CD4-positive, alpha-beta T cell treated with Interleukin-12 subunit alpha and Interleukin-12 subunit beta, for 1 hour (primary cell): ENCODE data around the gene PRKCA.

Source experiments
- DNase-seq: peaks from one replicate; pipeline ENCODE4 v3.0.0-alpha.2; 2020

Gene PRKCA

DNA sequence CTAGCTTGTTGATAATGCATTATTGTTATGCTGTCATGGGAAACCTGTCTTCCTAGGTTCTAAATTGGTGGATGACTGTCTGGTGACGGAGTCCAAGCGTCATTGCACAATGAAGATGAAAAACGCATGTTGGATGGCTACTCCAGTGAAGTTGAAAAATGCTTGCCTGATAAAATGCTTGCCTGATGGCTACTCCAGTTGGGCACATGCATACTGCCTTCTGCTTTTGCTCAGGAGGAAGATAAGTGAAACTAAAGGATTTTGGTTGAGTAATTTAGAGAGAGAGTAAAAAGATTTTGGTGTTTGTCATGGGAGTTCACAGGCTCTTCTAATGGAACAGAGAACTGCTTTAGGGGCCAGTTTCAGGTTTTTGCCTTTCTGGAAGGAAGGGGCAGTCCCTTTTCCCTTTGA is 118.6 kb downstream of the PRKCA start:
- no peak for DNase-seq

DNA sequence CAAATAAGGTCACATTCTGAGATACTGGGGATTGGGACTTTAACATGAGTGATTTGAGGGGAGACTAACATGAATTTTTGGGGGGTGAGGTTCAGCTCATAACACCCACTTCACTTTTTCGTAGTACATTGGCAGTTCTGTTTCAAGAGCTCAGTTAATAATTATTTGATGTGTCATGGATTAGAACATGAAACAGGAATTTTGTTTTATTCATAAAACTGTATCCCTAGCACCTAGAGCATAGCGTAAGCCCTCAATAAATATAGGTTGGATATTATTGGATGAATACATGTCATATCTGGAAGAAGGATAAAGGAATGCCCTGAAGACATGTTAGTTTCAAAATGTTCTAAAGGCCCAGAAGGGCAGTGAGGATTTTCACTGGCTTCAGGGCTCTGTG is 119.8 kb downstream of the PRKCA start:
- no peak for DNase-seq

DNA sequence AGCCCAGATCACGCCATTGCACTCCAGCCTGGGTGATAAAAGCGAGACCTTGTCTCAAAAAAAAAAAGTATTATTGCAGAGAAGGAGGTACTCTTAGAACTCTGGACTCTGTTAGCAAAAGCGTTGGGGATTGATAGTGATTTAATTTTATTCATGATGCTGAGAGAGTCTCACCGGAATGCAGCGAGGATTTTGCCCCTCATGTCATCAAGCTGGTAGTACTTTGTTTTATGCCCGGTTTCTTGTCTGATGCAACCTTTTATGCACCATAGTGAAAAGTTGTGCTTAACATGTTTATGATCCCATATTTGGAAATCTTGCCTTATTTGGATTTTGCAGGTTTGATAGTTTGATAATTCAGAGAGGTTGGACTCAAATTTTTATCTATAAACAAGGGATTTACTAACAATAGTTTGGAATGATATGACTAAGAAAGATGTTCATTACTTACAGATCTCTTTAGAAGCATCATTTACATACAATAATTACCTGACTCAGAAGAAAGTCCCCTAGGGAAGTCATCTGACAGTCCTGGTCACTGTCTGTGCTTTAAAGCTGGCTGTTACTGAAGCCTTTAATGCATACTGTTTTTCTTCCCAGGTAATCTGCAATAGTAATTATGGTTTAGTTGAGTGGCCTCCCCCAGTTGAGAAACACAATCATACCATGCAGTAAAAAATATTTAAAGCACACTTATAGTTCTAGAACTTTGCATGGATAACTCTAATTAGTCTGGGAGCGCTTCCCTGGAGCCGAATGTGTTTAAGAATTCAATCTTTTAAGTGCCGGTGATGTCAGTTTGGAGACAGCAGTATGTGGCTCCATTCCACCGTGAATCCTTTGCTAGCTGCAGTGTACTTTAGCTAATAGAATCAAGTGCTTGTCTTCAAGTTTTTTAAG is 120.9 kb downstream of the PRKCA start:
- DNase-seq: no peak

DNA sequence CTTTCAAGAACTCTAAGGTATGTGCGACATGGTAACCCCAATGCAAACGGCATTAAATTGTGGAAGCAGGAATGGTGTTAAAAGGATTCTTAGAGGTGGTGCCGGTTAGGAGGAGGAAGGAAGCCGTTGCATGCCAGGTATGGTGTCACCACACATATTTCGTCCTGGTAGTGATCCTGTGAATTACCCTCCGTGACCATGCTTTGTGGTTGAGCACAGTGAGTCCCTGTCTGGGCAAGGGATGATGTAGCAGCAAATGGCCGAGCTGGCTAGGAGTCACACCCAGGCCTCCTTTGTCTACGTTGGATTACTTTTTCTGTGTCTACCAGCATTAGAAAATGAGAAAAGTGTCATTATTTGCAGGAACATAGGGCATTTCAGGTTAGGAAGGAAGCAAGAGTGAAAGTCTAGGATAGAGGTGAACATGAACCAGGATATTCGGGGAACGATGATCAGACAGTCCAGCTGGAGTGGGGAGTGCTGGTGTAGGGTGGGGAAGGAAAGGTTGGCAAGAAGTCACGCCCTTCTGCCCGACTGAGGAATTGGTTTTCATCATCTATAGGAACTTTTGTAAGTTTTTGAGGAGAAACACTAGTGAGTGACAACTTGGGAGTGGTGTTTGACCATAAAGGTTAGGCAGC is 123.5 kb downstream of the PRKCA start:
- DNase-seq: no peak

DNA sequence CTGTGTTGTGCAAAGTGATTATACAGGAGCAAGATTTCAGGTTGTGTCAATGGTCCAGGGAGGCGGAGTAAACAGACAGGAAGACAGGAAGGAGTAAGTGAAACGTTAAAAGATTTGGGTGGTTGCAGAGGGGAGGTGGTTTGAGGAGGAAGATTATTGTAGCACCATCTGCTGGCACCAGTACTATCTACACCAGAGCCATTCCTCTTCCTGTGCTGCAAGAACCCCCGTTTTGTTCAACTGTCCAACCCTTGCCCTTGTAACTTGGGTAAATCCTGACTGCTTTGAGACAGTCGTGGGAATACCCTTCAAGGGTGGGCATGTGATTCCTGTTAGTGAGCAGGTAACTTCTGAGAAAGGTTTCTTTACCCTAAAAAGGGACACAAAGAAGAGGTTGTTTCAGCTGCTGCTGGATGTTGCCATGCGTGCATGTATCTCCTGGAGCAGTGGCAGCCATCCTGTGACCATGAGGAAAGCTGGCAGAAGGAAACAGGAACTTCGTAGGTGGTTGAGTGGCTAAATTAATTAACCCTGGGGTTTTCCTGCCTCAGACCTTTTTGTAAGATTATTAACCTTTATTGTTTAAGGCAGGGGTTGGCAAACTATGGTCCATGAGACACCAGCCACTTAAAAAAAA is 124.1 kb downstream of the PRKCA start:
- peak; percentile 65 for DNase-seq

DNA sequence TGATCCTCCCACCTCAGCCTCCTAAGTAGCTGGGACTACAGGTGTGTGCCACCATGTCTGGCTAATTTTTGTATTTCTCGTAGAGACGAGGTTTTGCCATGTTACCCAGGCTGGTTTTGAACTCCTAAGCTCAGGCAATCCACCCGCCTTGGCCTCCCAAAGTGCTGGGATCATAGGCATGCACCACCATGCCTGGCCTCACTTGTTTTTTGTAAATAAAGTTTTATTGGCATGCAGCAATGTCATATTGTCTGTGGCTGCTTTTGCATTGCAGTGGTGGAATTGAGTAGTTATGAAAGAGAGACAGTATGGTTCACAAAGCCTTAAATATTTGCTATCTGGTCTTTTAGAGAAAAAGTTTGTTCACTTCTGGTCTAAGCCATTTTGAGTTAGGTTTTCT is 124.7 kb downstream of the PRKCA start:
- DNase-seq: no peak

DNA sequence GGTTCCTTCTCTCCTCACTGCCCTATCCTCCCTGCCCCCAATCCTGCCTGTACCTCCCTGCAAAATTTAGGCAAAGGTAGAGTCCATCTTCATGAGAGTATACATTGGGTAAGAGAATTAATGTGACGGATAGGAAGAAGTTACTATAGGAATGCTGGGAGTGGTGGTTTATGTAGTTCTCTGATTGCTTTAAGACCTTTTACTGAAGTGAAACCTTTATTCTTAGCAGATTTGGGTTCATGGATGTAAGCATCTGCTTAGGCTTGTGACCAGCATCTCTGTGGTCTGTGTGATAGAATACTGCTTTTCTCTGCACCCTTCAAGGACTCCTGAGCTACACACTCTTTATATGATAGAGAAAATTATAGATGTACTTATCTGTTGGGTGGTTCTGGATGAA is 127.3 kb downstream of the PRKCA start:
- DNase-seq: no peak

DNA sequence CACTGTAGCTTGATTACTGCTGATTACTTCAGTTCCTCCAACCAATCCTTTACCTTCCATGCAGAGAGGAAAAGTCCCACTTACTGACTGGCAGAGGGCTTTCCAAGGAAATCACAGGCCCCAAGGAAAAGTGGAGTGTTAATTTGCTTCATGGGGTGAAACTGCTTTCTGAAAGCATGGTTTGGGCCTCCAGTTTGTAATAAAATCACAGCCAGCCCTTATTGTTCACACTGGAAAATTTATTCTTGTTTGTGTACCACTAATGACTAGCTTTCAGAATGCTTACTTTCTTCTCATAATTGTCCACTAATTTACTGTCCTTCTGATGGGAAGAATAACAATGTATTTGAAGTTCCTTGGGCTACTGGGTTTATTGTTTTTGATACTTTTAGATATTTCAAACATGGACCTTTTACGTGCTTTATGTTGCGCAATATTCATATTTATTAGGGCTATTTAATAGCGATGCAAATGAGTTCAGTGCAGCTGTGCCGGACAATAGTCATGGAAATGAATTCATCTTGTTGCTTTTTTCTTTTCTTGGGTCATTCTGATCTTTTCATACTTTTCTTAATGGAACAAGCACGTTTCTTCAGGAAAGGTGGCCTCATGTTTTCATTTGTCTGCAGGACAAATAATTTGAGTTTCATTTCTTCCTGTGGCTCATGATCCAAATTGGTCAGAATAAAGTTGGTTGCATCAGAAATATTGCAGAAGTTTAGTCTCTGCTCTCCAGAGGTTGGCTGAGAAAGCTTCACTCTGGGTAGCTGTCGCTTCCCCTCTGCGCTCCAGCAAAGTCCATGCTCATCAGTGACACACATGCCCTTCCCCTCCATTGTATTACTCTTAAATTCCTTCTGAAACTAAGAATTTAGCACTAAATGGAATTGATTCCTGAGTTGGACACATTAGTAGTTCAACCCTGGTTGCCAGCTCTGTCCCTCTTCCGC is 128.7 kb downstream of the PRKCA start:
- no peak for DNase-seq

DNA sequence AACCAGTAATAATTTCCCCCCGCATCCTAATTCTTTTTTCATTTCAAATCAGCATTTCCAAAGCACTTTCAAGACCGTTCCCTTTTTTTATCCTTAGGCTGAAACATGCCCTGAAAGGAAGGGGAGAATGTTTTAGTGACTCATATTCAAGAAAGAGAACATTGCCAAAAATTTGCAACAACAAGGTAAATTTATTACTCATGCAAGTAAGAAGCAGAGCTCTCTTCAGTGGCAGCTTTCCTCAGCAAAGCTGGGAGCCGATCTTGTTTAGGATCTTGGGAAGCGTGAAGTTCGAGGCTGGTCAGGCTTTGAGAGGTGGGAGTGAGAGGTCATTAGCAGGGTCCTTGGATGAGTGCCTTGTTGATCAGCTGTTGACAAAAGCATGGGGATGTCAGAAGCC is 129.5 kb downstream of the PRKCA start:
- DNase-seq: no peak

DNA sequence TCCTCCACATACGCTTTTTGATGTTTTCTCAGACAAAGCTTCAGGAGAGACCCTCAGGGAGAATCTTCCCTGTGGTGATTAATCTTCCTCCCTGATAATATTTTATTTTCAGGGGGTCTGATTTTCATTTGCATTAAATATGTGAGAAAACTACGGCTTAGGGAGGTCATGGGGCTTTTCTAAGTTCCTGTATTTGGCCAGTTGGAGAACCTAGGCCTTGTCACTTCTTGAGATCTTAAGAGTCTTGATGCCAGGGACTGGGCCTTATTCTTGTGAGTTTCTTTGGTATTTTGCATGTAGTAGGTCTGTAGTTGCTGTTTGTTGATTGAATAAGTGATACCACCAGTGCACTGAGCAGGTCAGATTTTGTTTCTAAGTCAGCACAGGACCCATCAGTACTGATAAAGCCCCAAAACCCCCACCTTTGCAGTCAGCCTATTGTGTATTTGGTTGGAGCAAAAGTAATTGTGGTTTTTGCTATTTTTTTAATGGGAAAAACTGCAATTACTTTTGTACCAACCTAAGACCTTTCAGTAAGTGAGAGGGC is 130.1 kb downstream of the PRKCA start:
- DNase-seq: no peak

DNA sequence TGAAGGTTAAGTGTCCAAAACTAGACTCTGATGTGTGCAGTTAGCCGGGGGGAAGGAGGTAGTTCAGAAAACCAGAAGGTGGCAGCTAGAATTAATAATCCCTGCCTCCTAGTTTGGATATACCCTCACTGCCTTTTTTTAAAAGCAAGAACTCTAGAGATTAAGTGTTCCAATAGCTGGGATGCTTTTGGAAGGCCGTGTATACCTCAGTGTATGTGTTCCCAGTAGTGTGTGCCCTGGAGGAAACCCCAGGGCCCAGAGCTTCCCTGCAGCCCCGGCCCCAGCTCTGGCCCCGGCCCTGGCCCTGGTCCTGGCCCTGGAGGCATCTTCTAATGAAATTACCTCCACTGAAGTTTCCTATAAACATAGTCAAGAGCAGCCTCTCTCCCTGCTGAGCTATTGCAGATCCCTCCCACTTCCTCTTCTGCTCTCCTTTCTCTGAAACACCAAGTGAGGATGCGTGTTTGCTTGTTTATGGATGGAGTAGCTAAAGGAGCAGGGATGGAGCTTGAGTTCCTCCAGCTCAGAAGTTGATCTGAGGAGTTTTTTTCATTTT is 130.7 kb downstream of the PRKCA start:
- no peak for DNase-seq

DNA sequence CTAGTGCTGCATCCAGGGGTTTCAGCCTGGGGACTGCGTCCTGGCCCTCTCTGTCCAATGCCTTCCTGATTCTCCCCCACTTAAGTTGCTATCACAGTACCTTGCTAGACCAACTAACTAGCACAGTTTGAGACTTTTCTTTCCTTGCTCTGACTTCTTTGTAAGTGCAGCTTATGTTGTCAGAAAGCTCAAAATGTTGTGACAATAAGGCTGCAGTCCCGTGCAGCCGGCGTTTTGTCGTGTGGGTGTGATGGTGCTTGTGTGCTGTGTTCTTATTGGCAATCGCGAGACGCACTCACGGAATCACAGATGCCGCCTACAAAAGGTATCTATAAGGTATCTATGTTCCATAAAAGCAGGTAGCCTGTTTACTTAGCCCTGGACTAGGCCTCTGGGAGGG is 132.8 kb downstream of the PRKCA start:
- no peak for DNase-seq

DNA sequence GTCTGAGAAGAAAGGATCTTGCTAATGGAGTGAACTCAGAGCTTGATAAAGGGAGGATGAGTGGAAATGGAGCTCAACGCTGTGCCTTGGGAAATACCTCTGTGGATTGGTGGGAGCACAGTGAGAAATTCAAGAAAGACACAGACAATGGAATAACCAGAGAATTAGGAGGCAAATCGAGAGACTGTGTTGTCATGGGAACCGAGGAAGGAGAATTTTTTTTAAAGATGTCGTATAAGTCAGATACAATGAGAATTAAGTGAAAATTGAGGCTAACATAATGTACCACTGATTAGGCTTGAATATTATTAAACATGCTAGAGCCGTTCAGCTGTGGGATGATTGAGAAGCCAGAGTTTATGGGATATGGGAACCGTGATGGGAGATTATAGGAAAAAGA is 134.2 kb downstream of the PRKCA start:
- DNase-seq: no peak

DNA sequence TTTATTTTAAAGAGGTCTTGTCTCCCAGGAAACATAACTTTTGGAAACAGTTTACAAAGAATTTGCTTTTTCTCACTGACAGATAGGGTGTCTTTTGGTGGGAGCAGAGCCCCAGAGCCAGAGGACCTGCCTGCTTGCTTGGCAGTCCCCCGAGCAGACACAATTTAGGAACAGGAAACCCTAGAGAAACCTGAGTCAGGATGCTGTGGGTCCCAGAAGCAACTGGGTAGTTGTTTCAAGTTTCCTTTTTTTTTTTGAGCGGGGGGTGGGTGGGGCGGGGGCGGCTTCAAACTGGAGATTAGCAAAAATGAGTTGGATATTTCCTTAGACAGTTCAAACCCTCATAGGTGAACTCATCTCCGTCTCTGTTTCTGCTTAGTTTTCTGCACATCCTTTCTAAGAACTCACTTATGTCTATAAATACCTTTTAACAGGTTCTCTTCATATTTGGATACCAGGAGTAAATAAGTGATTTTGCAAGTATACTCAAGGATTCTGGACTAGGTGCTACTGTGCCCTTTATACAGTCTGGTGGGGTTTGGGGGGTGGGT is 135.1 kb downstream of the PRKCA start:
- no peak for DNase-seq

DNA sequence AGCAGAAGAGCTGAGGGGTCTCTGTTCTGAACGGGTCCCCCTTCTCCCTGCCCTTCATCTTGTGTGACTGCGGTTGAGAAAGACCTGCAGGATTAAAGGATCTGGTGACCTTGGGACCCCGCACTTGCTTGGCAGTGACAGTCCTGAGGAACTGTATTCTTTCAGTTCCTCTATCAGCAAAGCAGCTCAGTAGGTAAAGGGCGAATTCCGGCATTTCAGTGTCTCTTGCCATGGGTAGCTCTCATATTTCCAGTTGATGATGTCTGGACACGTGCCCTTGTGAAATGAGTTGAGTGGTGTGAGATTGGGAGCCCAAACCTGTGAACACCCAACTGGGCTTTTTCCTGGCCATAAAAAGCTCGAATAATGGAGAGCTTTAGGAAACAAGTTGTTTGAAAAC is 135.7 kb downstream of the PRKCA start:
- no peak for DNase-seq

DNA sequence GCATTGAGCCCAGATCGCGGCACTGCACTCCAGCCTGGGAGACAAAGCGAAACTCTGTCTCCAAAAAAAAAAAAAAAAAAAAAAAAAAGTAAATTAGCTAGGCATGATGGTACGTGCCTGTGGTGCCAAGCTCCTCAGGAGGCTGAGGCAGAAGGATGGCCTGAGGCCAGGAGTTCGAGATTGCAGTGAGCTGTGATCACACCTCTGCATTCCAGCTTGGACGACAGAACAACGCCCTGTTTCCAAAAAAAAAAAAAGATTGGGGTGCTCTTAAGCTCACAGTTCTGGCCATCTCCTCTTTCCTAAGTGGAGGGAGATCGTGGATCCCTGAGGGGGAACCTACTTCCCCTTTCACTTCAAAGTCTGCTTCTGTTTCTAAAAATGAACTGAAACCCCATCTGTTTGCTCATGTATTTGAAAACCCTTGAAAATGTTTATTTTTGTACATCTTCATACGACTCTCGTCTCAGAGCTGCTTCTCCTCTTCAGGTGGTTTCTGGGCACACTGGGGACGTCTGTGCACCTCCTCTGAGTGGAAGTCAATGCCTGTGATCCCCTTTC is 138.8 kb downstream of the PRKCA start:
- no peak for DNase-seq

DNA sequence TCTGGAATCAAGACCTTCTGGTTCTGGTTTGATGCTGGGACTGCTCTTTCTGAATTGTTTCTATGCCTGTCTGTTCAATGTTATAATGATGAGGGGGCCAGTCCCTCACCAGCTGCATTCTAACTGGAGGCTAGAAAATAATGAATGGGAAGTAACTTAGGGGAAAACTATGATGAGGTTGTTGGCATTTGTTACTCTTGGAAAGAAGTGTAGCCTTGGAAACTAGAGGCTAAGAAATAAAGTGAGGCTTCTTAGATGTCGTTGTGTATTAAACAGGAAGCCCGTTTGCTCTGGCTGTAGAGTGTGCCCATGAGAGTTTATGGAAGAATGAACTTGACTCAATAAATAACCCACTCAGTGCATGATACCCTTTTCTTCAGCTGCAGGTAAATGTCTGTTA is 140.8 kb downstream of the PRKCA start:
- no peak for DNase-seq

DNA sequence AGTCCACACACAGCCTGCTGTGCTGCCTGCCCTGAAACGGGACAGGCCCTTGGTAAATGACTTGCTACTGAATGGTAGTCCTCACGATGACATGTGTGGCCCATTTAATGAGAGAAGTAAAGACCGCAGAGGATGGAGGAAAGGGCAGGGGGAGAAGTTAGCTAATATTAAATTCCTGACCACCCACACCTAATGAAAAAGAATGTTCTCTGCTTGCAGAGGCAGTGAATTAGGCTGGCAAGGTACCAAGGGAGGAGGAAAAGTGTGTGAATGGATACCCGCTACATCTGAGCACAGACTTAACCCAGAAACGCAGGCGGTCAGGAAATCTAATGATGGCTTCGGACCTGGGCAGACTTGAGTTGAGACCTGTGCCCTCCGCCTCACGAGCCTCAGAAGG is 141.2 kb downstream of the PRKCA start:
- no peak for DNase-seq

DNA sequence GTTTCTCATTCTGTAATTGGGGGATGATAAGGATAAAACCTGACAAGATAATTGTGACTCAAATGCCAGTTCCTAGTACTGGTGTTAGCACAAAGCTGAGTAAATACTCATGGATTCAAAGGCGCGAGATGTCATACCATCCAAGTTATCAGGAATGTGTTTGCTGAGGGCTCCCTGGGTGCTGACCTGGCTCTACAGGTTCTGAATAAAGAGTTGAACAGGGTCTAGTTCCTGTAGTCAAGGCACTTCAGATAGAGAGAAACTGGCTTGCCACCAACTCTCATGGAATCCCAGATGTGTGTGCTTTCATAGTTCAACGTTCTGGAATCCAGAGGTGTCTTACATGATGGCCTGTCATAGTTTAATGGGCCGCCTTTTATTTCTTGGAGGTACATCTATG is 141.6 kb downstream of the PRKCA start:
- DNase-seq: no peak

DNA sequence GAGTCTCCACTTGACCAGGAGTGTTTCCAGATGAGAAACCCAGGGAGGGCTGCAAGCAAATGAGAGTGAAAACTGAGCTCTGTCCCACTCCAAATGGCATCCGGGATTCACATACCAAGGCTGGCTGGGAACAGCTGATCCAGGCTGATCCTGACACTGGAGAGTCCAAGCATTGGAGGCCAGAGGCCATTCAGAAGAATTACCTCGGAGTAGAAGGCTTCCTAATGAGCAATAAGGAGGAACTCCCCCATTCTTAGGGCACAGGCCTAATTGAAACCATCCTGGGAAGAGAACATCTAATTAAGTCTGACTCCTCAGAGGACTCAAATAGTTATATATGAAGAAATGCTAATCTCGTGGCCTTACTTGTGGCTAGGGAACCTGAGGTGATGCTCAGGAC is 142.8 kb downstream of the PRKCA start:
- no peak for DNase-seq

DNA sequence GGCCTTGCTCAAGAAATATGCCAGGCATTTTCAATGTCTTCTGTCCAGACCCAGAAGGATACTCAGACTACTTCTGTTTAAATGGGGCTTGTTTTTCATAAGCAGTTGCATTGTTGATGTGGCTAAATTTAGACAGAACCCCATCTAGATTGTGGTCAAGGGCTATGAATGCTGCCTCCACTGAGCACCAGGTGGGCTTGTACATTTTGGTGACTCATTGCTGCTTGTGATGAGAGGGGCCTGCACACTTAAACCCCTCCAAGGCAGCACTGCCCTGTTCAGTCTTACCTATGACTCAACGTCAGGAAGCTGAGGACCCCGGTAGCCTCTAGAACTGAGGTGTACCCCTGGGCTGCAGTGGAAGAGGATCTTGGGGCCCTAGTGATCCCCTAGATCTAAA is 144.0 kb downstream of the PRKCA start:
- DNase-seq: no peak

DNA sequence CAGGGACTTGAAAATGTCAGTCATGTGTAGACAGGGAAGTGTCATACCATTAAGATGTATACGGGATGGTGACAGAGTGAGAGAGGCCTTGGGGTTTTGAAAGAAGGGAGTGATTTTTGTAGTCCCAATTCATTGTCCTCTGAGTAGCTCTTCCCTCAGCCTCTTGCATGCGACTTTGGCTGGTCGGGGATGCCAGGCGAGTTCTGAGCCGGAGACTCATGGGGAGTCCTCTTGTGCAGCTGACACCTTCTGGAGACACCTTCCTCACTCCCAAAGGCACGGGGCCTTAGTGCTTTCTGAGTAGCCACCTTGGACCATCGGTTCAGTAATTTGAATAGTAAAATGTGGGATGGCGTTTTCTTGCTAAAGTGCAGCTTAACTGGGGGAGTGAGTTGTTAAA is 144.7 kb downstream of the PRKCA start:
- no peak for DNase-seq
